ENCODE data around the gene ACO1.

- TF ChIP-seq CTCF (IDR thresholded peaks at IDR 0.05; ENCODE audit: poor library complexity, severe bottlenecking) (no peak), REST (IDR thresholded peaks at IDR 0.05; ENCODE audit: borderline replicate concordance) (no peak), RAD21 (conservative IDR thresholded peaks at IDR 0.05) (no peak), POLR2AphosphoS5 (IDR thresholded peaks at IDR 0.05) (no peak), TAF1 (IDR thresholded peaks at IDR 0.05; ENCODE audit: low read depth) (no peak), EZH2 (IDR thresholded peaks at IDR 0.05; ENCODE audit: borderline replicate concordance, insufficient read depth, low read length, poor library complexity, severe bottlenecking) (no peak), MXI1 (conservative IDR thresholded peaks at IDR 0.05; ENCODE audit: poor library complexity, severe bottlenecking) (no peak), SMC3 (conservative IDR thresholded peaks at IDR 0.05; ENCODE audit: poor library complexity) (no peak), EP300 (conservative IDR thresholded peaks at IDR 0.05; ENCODE audit: poor library complexity, severe bottlenecking) (no peak)
Observed at GRCh38 chr9:32500768-32501167, 116.3 kb downstream of the ACO1 start.

Measured in neural cell (in vitro differentiated cells).